GM12891 (cell line): Measurements from ENCODE around the gene COQ10B.

Experiments used
- POLR2A ChIP-seq: IDR thresholded peaks from 2 replicates; pipeline ENCODE4 v1.6.1; 2011; ENCODE audit warnings: low read depth, low read length, control low read depth
- POU2F2 ChIP-seq: IDR thresholded peaks from 2 replicates; pipeline ENCODE4 v1.6.1; 2011; ENCODE audit warnings: low read depth, mild to moderate bottlenecking, control low read depth, low read length, moderate library complexity

- TF ChIP-seq POU2F2 (no peak), POLR2A (no peak)
These were observed 604 bp downstream of the COQ10B start for GRCh38 chr2:197453914-197454398.
